Activated naive CD4-positive, alpha-beta T cell treated with anti-CD3 and anti-CD28 coated beads, Interleukin-2, amount 50 U/mL, for 24 hours (primary cell): Measurements from ENCODE around the gene ARID5B.

Experiments
- H3K27ac Mint-ChIP-seq: one replicate; pipeline ENCODE4 v1.8.0; 2021; ENCODE audit warnings: mild to moderate bottlenecking, mixed read lengths
- H3K27me3 Mint-ChIP-seq: one replicate; pipeline ENCODE4 v1.8.0; 2021; ENCODE audit warnings: mixed read lengths
- H3K36me3 Mint-ChIP-seq: one replicate; pipeline ENCODE4 v1.8.0; 2021; ENCODE audit warnings: mixed read lengths
- H3K4me1 Mint-ChIP-seq: one replicate; pipeline ENCODE4 v1.8.0; 2021; ENCODE audit warnings: mixed read lengths
- H3K4me3 Mint-ChIP-seq: one replicate; pipeline ENCODE4 v1.8.0; 2021; ENCODE audit warnings: mild to moderate bottlenecking, mixed read lengths
- H3K9me3 Mint-ChIP-seq: one replicate; pipeline ENCODE4 v1.8.0; 2021; ENCODE audit warnings: mixed read lengths

The ARID5B gene

DNA sequence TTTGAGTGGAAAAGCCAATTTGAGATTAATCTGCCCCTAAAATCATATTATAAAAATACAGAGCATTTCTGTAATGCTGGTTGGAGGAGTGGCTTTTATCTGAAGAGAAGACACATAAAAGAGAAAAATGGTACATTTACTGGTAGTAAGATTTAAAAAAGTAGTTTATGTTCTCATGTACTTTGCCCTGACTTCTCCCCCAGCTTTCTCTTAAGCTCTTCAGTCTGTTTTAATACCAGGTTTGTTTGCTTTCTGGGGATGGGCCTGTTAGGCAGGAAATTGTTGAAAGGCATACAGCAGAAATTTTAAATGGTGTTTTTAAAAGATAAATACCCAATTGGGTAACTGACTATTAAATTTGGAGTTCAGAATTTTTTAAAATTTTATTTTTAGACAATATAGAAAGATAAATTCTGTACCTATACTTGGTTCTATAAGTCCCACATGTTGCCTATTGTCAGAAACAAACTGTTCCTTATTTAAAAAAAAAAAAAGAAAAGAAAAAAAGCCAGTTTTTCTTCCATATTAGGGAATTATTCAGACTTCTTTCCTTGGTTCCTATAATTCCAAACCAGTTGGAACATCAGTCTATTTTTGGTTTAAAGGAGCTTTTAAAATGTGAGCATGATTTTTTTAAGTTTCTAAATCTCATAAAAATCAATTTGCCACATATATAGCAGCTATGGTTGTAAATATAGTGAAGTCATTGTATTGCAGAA is 136.6 kb downstream of the ARID5B start:
- Mint-ChIP-seq H3K4me3 (peak overlapping the region; percentile 83), H3K27ac (peak overlapping the region; percentile 97), H3K4me1 (peaks cover 92% of the 10 kb centered on the region), H3K27me3 (no peaks in the 10 kb centered on the region), H3K36me3 (peaks cover 13% of the 10 kb centered on the region), H3K9me3 (no peaks in the 10 kb centered on the region)

DNA sequence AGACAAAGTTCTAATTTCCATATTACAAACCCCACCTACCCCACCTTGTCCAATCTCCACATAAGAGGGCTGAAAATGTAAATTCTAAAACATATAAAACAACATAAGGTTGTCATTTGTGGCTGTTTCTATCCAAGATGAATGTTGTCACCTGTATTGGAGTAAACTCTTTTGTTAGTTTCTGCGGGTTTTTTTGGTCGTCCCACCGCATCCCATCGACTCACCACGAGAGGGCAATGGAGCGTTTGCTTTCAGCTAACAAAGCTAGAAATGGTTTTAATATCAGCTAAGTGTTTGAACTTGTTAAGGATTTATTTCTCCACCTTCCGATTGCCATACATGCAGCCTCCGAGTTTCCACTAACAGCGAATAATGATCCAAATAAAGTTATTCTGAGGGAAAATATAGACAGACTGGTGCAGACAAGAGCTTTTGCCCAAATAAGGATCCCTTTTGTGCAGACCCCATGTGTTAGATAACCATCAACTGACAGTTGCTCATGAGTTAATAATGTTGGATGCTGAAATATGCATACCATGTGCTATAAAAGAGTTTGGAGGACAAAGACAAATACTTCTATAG is 137.2 kb downstream of the ARID5B start:
- peaks cover 92% of the 10 kb centered on the region for H3K4me1 Mint-ChIP-seq
- peaks cover 5% of the 10 kb centered on the region for H3K9me3 Mint-ChIP-seq
- no peaks in the 10 kb centered on the region for H3K27me3 Mint-ChIP-seq
- H3K4me3 Mint-ChIP-seq, result peak overlapping the region; percentile 83
- peaks cover 16% of the 10 kb centered on the region for H3K36me3 Mint-ChIP-seq
- H3K27ac Mint-ChIP-seq, result peak overlapping the region; percentile 97

DNA sequence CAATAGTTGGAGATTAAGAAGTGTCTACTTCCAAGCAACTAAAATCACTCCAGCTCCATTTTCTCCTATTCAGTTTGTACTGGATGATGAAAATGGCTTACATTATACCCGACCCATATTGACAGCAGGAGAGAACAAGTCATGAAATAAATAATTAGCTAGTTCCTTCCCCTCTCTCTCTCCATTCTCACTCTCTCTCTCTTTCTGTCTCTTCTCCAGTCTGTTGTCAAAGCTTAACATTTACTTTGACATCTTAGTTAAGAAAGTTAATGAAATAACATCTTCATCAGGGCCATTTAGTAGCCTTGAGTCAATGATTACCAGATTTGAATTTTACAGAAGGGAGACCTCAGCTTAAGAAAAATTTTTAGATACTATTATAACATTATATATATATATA is 138.5 kb downstream of the ARID5B start:
- peaks cover 94% of the 10 kb centered on the region for H3K4me1 Mint-ChIP-seq
- H3K27ac Mint-ChIP-seq, result peak overlapping the region; percentile 97
- H3K27me3 Mint-ChIP-seq, result no peaks in the 10 kb centered on the region
- H3K4me3 Mint-ChIP-seq, result peak overlapping the region; percentile 83
- peaks cover 16% of the 10 kb centered on the region for H3K36me3 Mint-ChIP-seq
- H3K9me3 Mint-ChIP-seq, result peaks cover 5% of the 10 kb centered on the region

DNA sequence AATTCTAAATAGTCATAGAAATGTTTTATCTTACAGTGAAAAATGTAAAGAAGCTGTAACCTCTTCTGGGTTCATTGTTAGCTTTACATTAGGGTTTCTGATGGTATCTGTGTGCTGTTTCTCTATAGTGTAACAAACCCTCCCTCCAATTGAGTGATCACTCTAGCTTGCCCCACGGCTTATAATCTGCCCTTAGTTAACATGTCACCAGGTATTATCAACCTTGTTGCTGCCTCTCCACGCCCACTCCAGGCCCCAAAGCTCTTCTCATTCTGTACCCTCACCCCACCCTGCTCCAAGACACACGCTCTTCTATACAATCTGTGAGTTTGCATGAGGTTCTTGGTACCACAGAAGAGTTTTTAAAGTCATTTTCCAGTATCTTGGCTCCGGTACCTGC is 139.4 kb downstream of the ARID5B start:
- Mint-ChIP-seq H3K4me1 (peaks cover 94% of the 10 kb centered on the region), H3K4me3 (peak overlapping the region; percentile 47), H3K27ac (peak overlapping the region; percentile 88), H3K27me3 (no peaks in the 10 kb centered on the region), H3K9me3 (peaks cover 5% of the 10 kb centered on the region), H3K36me3 (peaks cover 14% of the 10 kb centered on the region)

DNA sequence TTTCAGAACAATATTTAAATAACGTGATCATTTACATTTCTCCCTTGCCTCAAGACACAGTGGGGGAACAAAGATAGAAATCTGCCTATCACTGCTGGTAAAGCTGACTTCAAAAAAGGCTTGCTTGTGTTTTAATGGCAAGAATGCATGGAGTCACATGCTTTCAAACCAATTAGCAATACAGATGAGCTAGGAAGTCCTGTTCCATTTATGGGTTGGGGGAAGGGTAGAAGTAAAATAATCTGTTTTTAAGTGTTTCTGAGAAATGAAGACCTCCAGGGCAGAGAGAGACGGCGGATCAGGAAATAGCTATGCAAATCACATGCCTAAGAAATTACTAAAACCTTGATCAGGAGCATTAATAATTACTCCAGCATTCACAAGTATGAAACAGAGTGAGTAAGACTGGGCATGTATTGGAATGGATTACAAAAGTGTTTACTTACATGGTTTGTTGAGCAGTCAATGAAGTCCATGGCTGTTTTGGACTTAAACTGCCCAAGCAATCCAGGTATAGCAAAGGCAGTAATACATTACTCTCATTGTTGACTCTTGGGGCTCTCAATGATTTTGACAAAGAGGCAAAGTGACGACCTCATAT is 142.0 kb downstream of the ARID5B start:
- Mint-ChIP-seq H3K9me3 (peaks cover 5% of the 10 kb centered on the region), H3K27ac (peak overlapping the region; percentile 97), H3K27me3 (no peaks in the 10 kb centered on the region), H3K36me3 (peaks cover 13% of the 10 kb centered on the region), H3K4me3 (peak overlapping the region; percentile 60), H3K4me1 (peaks cover 98% of the 10 kb centered on the region)

DNA sequence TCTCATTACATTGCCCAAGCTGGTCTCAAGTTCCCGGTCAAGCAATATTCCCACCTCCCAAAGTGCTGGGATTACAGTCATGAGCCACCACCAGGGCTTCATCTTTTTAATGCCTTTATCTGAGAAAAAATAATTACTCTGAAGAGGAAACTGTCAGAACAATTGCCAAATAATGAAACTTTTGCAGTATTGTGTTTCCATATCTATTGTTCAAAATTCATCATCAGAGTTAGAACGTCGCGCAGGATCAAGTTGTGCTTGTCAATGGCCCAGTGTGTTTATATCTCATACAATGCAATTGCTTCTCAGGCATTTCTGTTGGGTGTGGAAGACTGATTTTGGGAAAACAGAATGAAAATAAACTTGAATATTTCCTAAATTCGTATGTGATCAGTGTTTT is 143.1 kb downstream of the ARID5B start:
- peaks cover 5% of the 10 kb centered on the region for H3K9me3 Mint-ChIP-seq
- H3K4me1 Mint-ChIP-seq, result peaks cover 97% of the 10 kb centered on the region
- H3K4me3 Mint-ChIP-seq, result peak overlapping the region; percentile 5
- peak overlapping the region; percentile 100 for H3K27ac Mint-ChIP-seq
- H3K27me3 Mint-ChIP-seq, result no peaks in the 10 kb centered on the region
- peaks cover 18% of the 10 kb centered on the region for H3K36me3 Mint-ChIP-seq

DNA sequence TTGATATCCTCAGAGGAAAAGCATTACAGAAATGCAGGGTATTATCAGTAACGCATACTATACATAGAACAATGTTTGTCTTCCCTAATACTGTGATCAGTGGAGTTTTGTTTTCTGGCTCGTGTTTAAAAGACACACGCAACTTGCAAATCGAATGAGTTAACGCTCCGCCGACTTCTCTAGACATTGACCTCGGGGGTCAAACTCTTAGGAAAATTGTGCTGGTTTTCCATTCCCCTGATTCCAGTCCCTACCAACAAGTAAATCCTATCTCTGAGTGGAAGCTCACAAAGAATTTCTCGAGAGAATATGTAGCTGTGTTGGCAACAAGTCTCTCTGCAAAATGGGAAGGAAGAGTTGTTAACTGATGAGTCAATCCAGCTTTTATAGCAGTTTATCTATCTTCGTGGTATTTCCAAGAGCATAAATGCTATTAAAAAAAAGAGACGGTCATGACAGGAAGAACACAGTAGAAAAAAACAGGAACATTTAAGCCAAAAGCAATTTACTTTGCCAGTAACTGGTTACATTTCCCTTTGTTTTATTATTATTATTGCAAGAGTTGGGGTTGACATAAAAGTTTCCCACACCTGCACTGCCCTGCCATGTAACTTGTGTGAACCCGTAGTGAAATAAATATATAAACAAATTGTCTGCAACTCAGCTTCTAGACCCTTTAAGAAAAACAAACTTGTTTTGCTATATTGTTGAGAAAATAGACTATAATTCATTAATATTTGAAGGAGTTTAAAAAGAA is 144.4 kb downstream of the ARID5B start:
- H3K27me3 Mint-ChIP-seq, result no peaks in the 10 kb centered on the region
- H3K36me3 Mint-ChIP-seq, result peaks cover 26% of the 10 kb centered on the region
- peak overlapping the region; percentile 94 for H3K4me3 Mint-ChIP-seq
- H3K9me3 Mint-ChIP-seq, result peaks cover 5% of the 10 kb centered on the region
- peak overlapping the region; percentile 100 for H3K27ac Mint-ChIP-seq
- peaks cover 92% of the 10 kb centered on the region for H3K4me1 Mint-ChIP-seq

DNA sequence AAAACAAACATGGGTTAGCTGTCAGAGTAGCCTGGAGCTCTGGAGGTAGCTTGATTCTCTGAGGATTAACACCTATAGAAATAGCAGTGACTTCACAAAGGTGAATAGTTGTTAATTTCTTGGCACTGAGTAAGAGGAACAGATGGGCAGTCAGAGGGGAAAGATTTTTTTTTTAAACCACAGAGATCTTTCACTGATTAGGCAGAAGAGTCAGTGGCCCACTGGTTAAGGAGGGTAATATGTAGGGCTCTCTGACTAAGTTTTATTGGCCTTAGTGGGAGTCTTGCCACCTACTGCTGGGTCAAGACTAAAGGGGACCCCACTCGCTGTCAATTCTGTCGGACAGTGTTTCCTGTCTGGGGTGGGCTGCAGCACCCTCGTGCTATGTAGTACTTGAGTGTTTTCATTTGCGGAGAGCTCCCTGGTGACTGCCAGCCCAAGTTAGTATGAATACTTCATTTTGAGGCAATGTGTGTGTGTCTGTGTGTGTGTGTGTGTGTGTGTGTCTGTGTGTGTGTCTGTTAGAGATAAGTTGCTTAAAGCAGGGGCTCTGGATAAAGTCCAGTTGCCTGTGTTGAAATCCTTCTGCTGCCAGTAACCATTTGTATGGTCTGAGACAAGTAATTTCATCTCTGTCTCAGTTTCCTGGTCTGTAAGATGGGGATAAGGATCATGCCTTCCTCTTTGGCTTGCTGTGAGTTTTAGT is 145.2 kb downstream of the ARID5B start:
- H3K4me3 Mint-ChIP-seq, result peak overlapping the region; percentile 94
- H3K36me3 Mint-ChIP-seq, result peaks cover 30% of the 10 kb centered on the region
- peaks cover 90% of the 10 kb centered on the region for H3K4me1 Mint-ChIP-seq
- H3K27me3 Mint-ChIP-seq, result no peaks in the 10 kb centered on the region
- peaks cover 5% of the 10 kb centered on the region for H3K9me3 Mint-ChIP-seq
- H3K27ac Mint-ChIP-seq, result peak overlapping the region; percentile 100

DNA sequence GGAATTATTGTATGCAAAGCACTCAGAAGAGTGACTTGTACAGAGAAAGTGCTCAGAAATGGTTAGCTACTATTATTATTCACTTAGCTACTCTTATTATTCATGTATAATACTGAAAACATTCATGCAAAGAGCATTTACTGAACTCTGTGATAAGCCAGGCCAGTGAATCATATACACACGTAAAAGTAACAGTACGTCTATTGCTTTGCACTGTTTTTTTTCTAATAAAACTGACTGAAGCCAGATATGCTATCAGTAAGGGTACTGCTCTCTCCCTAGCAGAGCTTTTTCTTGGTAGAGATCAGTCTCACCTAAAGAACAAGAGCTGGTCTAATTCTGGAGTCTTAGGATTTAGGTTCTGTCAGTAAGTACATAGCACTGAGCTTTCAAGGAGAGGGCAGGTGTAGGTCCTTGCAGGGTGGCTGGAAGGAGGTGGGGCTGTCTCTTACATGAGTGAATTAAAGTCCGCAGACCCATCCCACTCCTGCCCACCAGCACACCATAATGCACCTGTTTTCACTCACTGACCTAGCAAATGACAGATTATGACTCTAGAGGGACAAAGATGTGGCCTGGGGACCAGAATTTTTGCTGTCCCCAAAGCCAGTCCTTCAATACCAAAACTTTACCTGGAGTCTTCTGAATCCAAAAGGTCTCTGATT is 145.9 kb downstream of the ARID5B start:
- H3K4me3 Mint-ChIP-seq, result peak overlapping the region; percentile 94
- H3K27me3 Mint-ChIP-seq, result no peaks in the 10 kb centered on the region
- H3K36me3 Mint-ChIP-seq, result peaks cover 31% of the 10 kb centered on the region
- peak overlapping the region; percentile 100 for H3K27ac Mint-ChIP-seq
- peaks cover 5% of the 10 kb centered on the region for H3K9me3 Mint-ChIP-seq
- peaks cover 90% of the 10 kb centered on the region for H3K4me1 Mint-ChIP-seq

DNA sequence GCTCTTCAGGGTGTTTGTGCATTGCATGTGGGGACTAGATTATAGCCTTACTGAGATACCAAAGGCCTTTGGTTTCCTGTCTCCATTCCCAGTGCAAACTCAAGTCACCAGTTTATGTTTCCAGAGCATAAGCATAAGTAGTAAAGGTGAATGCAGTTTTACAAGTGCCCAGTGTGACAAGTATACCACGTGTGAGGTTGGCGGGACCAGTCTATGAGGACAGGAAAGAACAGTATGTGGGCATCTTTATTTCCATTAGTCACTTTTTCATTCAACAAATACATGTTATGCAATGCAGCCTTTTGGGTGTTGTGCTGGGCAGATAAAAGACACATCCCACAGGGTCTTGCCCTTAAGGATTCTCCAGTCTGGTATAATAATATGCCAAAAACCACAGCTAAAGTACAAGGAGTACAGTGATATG is 146.5 kb downstream of the ARID5B start:
- Mint-ChIP-seq H3K9me3 (peaks cover 9% of the 10 kb centered on the region), H3K4me3 (peak overlapping the region; percentile 94), H3K4me1 (peaks cover 90% of the 10 kb centered on the region), H3K36me3 (peaks cover 37% of the 10 kb centered on the region), H3K27me3 (no peaks in the 10 kb centered on the region), H3K27ac (peak overlapping the region; percentile 100)

DNA sequence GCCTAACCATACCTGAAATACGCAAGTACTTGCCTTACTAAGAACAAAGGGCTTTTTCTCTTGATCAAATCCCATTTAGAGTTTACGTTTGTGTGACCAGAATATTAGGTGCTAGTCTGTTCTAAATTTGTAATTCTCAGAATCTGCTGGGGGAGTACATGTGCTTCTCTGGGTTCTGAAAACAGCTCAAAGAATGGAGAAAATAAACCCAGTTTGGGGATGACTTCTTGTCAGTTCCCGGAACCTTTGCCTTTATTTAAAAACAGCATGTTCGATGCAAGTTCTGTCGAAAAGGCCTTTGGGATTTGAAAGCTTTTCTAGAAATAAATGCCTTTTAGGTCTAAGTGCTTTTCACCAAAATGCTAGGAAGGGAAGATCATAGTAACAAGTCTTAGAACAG is 147.0 kb downstream of the ARID5B start:
- Mint-ChIP-seq H3K9me3 (peaks cover 9% of the 10 kb centered on the region), H3K4me1 (peaks cover 90% of the 10 kb centered on the region), H3K4me3 (peak overlapping the region; percentile 94), H3K27ac (peak overlapping the region; percentile 100), H3K27me3 (no peaks in the 10 kb centered on the region), H3K36me3 (peaks cover 41% of the 10 kb centered on the region)

DNA sequence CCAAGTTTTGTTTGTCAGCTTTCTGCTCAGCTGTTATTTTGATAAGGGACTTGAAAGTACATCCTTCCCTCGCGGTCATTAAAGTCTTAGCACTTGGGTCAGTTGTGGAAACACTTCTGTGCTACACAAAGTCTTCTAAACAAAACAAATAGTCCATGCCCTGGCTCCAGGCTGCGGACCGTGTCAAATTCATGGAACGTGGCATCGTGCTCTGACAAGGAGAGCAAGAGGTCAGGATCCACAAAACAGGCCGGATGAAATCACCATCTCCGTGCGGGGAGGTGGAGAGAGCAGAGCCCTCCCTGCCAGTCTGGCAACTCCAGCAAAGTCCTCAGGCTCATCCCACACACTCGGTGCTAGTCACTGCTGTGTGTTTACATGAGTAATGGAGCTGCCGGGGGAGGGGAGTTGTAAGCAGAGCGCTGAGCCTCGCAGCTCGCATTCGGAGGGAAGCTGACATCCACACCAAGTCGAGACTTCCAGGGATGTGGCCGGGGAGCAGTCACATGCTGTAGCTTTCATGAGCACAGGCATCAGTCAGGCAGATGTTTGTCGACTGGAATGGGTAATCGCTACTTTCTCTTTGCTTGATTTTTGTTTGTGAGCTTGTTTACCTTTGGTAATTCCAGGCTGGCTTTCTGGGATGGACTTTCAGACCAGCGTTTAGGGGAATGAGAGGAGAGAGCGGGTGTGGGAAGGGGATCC is 147.6 kb downstream of the ARID5B start:
- H3K27me3 Mint-ChIP-seq, result no peaks in the 10 kb centered on the region
- H3K27ac Mint-ChIP-seq, result peak overlapping the region; percentile 100
- H3K9me3 Mint-ChIP-seq, result peaks cover 7% of the 10 kb centered on the region
- peaks cover 46% of the 10 kb centered on the region for H3K36me3 Mint-ChIP-seq
- H3K4me1 Mint-ChIP-seq, result peaks cover 90% of the 10 kb centered on the region
- H3K4me3 Mint-ChIP-seq, result peak overlapping the region; percentile 94

DNA sequence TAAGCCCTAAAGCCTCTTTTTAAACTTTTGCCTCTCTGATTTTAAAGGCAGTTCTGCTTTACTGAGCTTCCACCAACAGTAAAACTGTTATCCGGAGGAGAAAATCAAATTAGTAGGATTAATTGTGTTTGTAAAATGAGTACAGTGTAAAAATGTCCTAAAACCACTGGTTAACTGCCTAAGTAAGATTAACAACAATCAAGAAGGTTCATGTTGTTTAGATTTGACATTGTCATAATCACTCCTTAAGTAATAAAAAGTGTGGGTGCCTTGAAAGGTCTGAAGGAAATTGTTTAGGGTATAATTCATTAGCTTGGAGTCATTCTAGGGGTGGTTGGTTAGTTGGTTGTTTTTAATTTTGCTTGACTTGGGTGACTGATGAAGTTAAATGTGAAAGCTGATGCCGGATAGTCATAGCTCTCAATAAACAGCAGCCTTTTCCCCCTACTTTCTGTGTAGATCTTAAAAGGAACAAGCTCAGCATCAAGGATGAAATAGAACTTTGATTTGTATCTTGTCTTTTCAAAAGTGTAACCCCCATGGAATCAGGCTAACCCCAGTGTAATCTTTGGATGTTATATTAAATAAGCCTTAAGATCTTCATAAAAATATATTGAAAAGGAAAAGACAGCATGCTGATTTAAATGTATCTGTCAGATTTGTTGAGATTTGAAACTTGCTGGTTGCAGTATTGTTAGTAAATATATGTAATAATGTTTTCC is 148.3 kb downstream of the ARID5B start:
- peaks cover 53% of the 10 kb centered on the region for H3K36me3 Mint-ChIP-seq

More for the DNA sequence above, 148.3 kb downstream of the ARID5B start:
- Mint-ChIP-seq H3K27ac (peak overlapping the region; percentile 100), H3K4me1 (peaks cover 90% of the 10 kb centered on the region), H3K27me3 (no peaks in the 10 kb centered on the region), H3K4me3 (peak overlapping the region; percentile 94), H3K9me3 (peaks cover 7% of the 10 kb centered on the region)
